OCI-LY3 (cell line): ENCODE results near the gene MAN2A2.

Experiments
- EZH2phosphoT487 ChIP-seq: fragments of 200-600 bp; shearing (Covaris generic); IDR thresholded peaks from 2 replicates; pipeline ENCODE4 v1.6.1; 2018; ENCODE audit warnings: antibody characterized with exemption, mixed run types, low read depth
- TF ChIP-seq, protein P1 (sequence below): fragments of 200-600, 300-600 bp; sonication (generic); IDR thresholded peaks from 2 replicates; pipeline ENCODE4 v1.5.1; 2014; ENCODE audit warnings: antibody characterized with exemption, low read length, low read depth

DNA sequence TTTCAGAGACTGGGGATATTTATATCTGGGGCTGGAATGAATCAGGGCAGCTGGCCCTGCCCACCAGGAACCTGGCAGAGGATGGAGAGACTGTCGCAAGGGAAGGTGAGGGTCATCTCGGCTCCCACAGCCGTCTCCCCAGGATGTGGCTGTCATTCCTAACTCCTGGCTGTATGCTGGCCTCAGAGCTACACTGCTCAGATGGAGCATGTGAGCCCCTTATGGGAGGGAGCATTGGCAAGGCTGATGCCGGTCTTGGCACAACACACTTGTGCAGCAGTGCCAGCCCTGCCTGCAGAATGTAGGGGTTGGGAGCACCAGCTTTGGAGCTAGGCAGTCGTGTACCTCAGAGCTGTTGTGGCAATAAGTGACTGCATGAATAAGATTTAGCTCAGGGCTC lies 56.8 kb downstream of the MAN2A2 start:
- TF ChIP-seq, protein P1, sequence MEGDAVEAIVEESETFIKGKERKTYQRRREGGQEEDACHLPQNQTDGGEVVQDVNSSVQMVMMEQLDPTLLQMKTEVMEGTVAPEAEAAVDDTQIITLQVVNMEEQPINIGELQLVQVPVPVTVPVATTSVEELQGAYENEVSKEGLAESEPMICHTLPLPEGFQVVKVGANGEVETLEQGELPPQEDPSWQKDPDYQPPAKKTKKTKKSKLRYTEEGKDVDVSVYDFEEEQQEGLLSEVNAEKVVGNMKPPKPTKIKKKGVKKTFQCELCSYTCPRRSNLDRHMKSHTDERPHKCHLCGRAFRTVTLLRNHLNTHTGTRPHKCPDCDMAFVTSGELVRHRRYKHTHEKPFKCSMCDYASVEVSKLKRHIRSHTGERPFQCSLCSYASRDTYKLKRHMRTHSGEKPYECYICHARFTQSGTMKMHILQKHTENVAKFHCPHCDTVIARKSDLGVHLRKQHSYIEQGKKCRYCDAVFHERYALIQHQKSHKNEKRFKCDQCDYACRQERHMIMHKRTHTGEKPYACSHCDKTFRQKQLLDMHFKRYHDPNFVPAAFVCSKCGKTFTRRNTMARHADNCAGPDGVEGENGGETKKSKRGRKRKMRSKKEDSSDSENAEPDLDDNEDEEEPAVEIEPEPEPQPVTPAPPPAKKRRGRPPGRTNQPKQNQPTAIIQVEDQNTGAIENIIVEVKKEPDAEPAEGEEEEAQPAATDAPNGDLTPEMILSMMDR, result no peak
- no peak for TF ChIP-seq EZH2phosphoT487
